A549 (cell line): ENCODE measurements around the gene OR51A7. TPM values are rescaled to one million over a fixed set of nuclear protein-coding genes. Genes with fewer than 3 reads are reported as not detected.

ENCODE experiments used
- ATAC-seq, 2 experiments: fragments of 200-7000 bp in 1 of 2; fragments of >200 bp in 1 of 2; cut with Nextera tagmentation in 1 of 2; cut with Tn5 transposase in 1 of 2; 3 replicates each; pipeline versions ENCODE4 v1.8.0 to v1.9.1; 2018 to 2020; ENCODE audit warnings: mild to moderate bottlenecking in 1 of 2, moderate library complexity in 1 of 2
- CTCF ChIA-PET: fragments of 300-600 bp; sonication (Branson Sonifier 250); formaldehyde crosslinking; extraction: SDS; loops from one replicate; lab custom pipeline; 2021; ENCODE audit warnings: antibody characterized with exemption, inconsistent platforms; lab: Yijun Ruan, JAX
- POLR2A ChIA-PET: fragments of 350-600 bp; formaldehyde crosslinking; extraction: SDS; loops from one replicate; lab custom pipeline; 2021; ENCODE audit warnings: antibody characterized with exemption, inconsistent platforms; lab: Yijun Ruan, JAX
- DNase-seq, 2 experiments: peaks; one replicate each; pipeline versions ENCODE4 v3.0.0 to v3.0.0-alpha.2; 2011 to 2016; ENCODE audit warnings: low read depth in 1 of 2, low spot score in 1 of 2
- FAIRE-seq: peaks from 2 replicates; lab custom pipeline; 2011; peaks lifted over from hg19 to GRCh38; lab: Jason Lieb, UNC
- H3K27ac ChIP-seq, 2 experiments: fragments of >200 bp; sonication (Bioruptor Twin); formaldehyde crosslinking; 3 replicates each; pipeline ENCODE4 v1.5.1; 2016 to 2017
- H3K4me1 ChIP-seq: fragments of >200 bp; sonication (Bioruptor Twin); formaldehyde crosslinking; 3 replicates; pipeline ENCODE4 v1.6.1; 2016
- H3K4me2 ChIP-seq: fragments of >200 bp; sonication (Bioruptor Twin); formaldehyde crosslinking; 3 replicates; pipeline ENCODE4 v1.6.1; 2016
- H3K4me3 ChIP-seq: fragments of >200 bp; sonication (Bioruptor Twin); formaldehyde crosslinking; 3 replicates; pipeline ENCODE4 v1.5.1; 2016
- H3K9me3 ChIP-seq: fragments of >200 bp; sonication (Bioruptor Twin); formaldehyde crosslinking; 3 replicates; pipeline ENCODE4 v1.6.1; 2016
- E2F6 ChIP-seq: IDR thresholded peaks from 2 replicates; pipeline ENCODE4 v1.6.1; 2012; ENCODE audit warnings: low read depth, borderline replicate concordance
- HEYL ChIP-seq: fragments of 250-450 bp; sonication (Bioruptor Pico); IDR thresholded peaks from 2 replicates; pipeline ENCODE4 v1.8.0; 2021; ENCODE audit warnings: mild to moderate bottlenecking, moderate library complexity
- WGBS: methylation state at CpG from one replicate; pipeline ENCODE4 v1.1.6; 2017; ENCODE audit errors: missing lambda C conversion rate; 5-methylcytosine and 5-hydroxymethylcytosine counted together
- polyA plus RNA-seq, 4 experiments: library from polyadenylated mRNA; depleted of rRNA in 3 of 4; stranded (reverse); fragments of >200 nt; fragmentation: RNase III in 1 of 4; extraction: RNeasy Plus Mini Kit Qiagen cat#74134 plus additional on column Dnase treatment in 1 of 4; gene quantifications; 2 replicates in 3 of 4; 3 replicates in 1 of 4; pipeline ENCODE4 v1.2.3, GENCODE V29; 2011 to 2017

Gene OR51A7
- polyA plus RNA-seq, 2 of the 4 experiments (the other 2 are of a cell fraction), result not detected

- CTCF ChIA-PET, result no interaction called here
- no peak for FAIRE-seq
Observed at GRCh38 chr11:4957396-4957795, 53.8 kb downstream of the OR51A7 start.

More at GRCh38 chr11:4957396-4957795, 53.8 kb downstream of the OR51A7 start:
- no peak for ATAC-seq
- TF ChIP-seq E2F6, result no peak
- no peak for TF ChIP-seq HEYL (CRISPR knock-in tag)
- TF ChIP-seq, all 56 proteins: peak for 0
- Histone ChIP-seq H3K9me3 (no peaks in the 10 kb centered on the region), H3K27ac (no peak overlapping the region), H3K4me2 (no peak overlapping the region), H3K4me1 (no peaks in the 10 kb centered on the region), H3K4me3 (no peak overlapping the region)
- POLR2A ChIA-PET, result no interaction called here
- no peak for DNase-seq
- WGBS, result 29% methylated on average over 4 of the region's 4 CpGs

Other genes starting within 250 kb of the OR51A7 start
- 0.07 TPM in 1 of 2 replicates, not detected in the other for gene OR51E2, start 205.9 kb upstream of the OR51A7 start, polyA plus RNA-seq (2011; rRNA removed)
- gene OR51E2, start 205.9 kb upstream of the OR51A7 start, polyA plus RNA-seq (2017; fragmentation: RNase III; extraction: RNeasy Plus Mini Kit Qiagen cat#74134 plus additional on column Dnase treatment), result not detected in 3 replicates
- gene MMP26, start 199.0 kb upstream of the OR51A7 start, polyA plus RNA-seq (2011; rRNA removed), result not detected in 2 replicates
- gene MMP26, start 199.0 kb upstream of the OR51A7 start, polyA plus RNA-seq (2017; fragmentation: RNase III; extraction: RNeasy Plus Mini Kit Qiagen cat#74134 plus additional on column Dnase treatment), result not detected in 3 replicates
- not detected in 2 replicates for gene OR51F1, start 133.8 kb upstream of the OR51A7 start, polyA plus RNA-seq (2011; rRNA removed)
- gene OR51F1, start 133.8 kb upstream of the OR51A7 start, polyA plus RNA-seq (2017; fragmentation: RNase III; extraction: RNeasy Plus Mini Kit Qiagen cat#74134 plus additional on column Dnase treatment), result not detected in 3 replicates
- gene OR52R1, start 99.4 kb upstream of the OR51A7 start, polyA plus RNA-seq (2011; rRNA removed), result not detected in 2 replicates
- not detected in 3 replicates for gene OR52R1, start 99.4 kb upstream of the OR51A7 start, polyA plus RNA-seq (2017; fragmentation: RNase III; extraction: RNeasy Plus Mini Kit Qiagen cat#74134 plus additional on column Dnase treatment)
- not detected in 2 replicates for gene OR51F2, start 82.5 kb upstream of the OR51A7 start, polyA plus RNA-seq (2011; rRNA removed)
- not detected in 3 replicates for gene OR51F2, start 82.5 kb upstream of the OR51A7 start, polyA plus RNA-seq (2017; fragmentation: RNase III; extraction: RNeasy Plus Mini Kit Qiagen cat#74134 plus additional on column Dnase treatment)
- not detected in 2 replicates for gene OR51S1, start 54.6 kb upstream of the OR51A7 start, polyA plus RNA-seq (2011; rRNA removed)
- not detected in 3 replicates for gene OR51S1, start 54.6 kb upstream of the OR51A7 start, polyA plus RNA-seq (2017; fragmentation: RNase III; extraction: RNeasy Plus Mini Kit Qiagen cat#74134 plus additional on column Dnase treatment)
- not detected in 2 replicates for gene OR51T1, start 21.9 kb upstream of the OR51A7 start, polyA plus RNA-seq (2011; rRNA removed)
- not detected in 3 replicates for gene OR51T1, start 21.9 kb upstream of the OR51A7 start, polyA plus RNA-seq (2017; fragmentation: RNase III; extraction: RNeasy Plus Mini Kit Qiagen cat#74134 plus additional on column Dnase treatment)
- not detected in 2 replicates for gene OR51G2, start 15.6 kb downstream of the OR51A7 start, polyA plus RNA-seq (2011; rRNA removed)
- not detected in 3 replicates for gene OR51G2, start 15.6 kb downstream of the OR51A7 start, polyA plus RNA-seq (2017; fragmentation: RNase III; extraction: RNeasy Plus Mini Kit Qiagen cat#74134 plus additional on column Dnase treatment)
- gene OR51G1, start 20.6 kb downstream of the OR51A7 start, polyA plus RNA-seq (2011; rRNA removed), result not detected in 2 replicates
- not detected in 3 replicates for gene OR51G1, start 20.6 kb downstream of the OR51A7 start, polyA plus RNA-seq (2017; fragmentation: RNase III; extraction: RNeasy Plus Mini Kit Qiagen cat#74134 plus additional on column Dnase treatment)
- not detected in 2 replicates for gene OR51A4, start 43.8 kb downstream of the OR51A7 start, polyA plus RNA-seq (2011; rRNA removed)
- gene OR51A4, start 43.8 kb downstream of the OR51A7 start, polyA plus RNA-seq (2017; fragmentation: RNase III; extraction: RNeasy Plus Mini Kit Qiagen cat#74134 plus additional on column Dnase treatment), result not detected in 3 replicates
- gene OR51A2, start 51.9 kb downstream of the OR51A7 start, polyA plus RNA-seq (2011; rRNA removed), result not detected in 2 replicates
- not detected in 3 replicates for gene OR51A2, start 51.9 kb downstream of the OR51A7 start, polyA plus RNA-seq (2017; fragmentation: RNase III; extraction: RNeasy Plus Mini Kit Qiagen cat#74134 plus additional on column Dnase treatment)
- not detected in 2 replicates for gene OR51L1, start 91.1 kb downstream of the OR51A7 start, polyA plus RNA-seq (2011; rRNA removed)
- not detected in 3 replicates for gene OR51L1, start 91.1 kb downstream of the OR51A7 start, polyA plus RNA-seq (2017; fragmentation: RNase III; extraction: RNeasy Plus Mini Kit Qiagen cat#74134 plus additional on column Dnase treatment)
- gene OR52J3, start 142.7 kb downstream of the OR51A7 start, polyA plus RNA-seq (2011; rRNA removed), result not detected in 2 replicates
- gene OR52J3, start 142.7 kb downstream of the OR51A7 start, polyA plus RNA-seq (2017; fragmentation: RNase III; extraction: RNeasy Plus Mini Kit Qiagen cat#74134 plus additional on column Dnase treatment), result not detected in 3 replicates
- not detected in 2 replicates for gene OR52E2, start 155.8 kb downstream of the OR51A7 start, polyA plus RNA-seq (2011; rRNA removed)
- gene OR52E2, start 155.8 kb downstream of the OR51A7 start, polyA plus RNA-seq (2017; fragmentation: RNase III; extraction: RNeasy Plus Mini Kit Qiagen cat#74134 plus additional on column Dnase treatment), result not detected in 3 replicates
- not detected in 2 replicates for gene OR52E1, start 165.8 kb downstream of the OR51A7 start, polyA plus RNA-seq (2011; rRNA removed)
- gene OR52E1, start 165.8 kb downstream of the OR51A7 start, polyA plus RNA-seq (2017; fragmentation: RNase III; extraction: RNeasy Plus Mini Kit Qiagen cat#74134 plus additional on column Dnase treatment), result not detected in 3 replicates
- not detected in 2 replicates for gene OR52A5, start 234.6 kb downstream of the OR51A7 start, polyA plus RNA-seq (2011; rRNA removed)
- not detected in 3 replicates for gene OR52A5, start 234.6 kb downstream of the OR51A7 start, polyA plus RNA-seq (2017; fragmentation: RNase III; extraction: RNeasy Plus Mini Kit Qiagen cat#74134 plus additional on column Dnase treatment)